Ramos (cell line): ENCODE results near the gene MLEC.

Experiments
- in situ Hi-C: fragments of 300-500 bp; cut with MboI; formaldehyde crosslinking; loops from one replicate; pipeline ENCODE4 v1.14.3; 2022; ENCODE audit warnings: low sequenced_read_pairs; ENCODE audit not compliant: unreplicated experiment

The MLEC gene

GRCh38 chr12:120689397-120690082, 2.6 kb downstream of the MLEC start:
- in situ Hi-C loops = no loop called here

- in situ Hi-C loops = no loop called here
Observed at GRCh38 chr12:120690083-120690450, 3.1 kb downstream of the MLEC start.

GRCh38 chr12:120690978-120691377, 4.0 kb downstream of the MLEC start:
- in situ Hi-C loops = no loop called here

GRCh38 chr12:120692524-120693033, 5.6 kb downstream of the MLEC start:
- in situ Hi-C loops = no loop called here

GRCh38 chr12:120693848-120694247, 6.9 kb downstream of the MLEC start:
- in situ Hi-C loops = no loop called here

GRCh38 chr12:120696626-120697025, 9.7 kb downstream of the MLEC start:
- in situ Hi-C loops = no loop called here

GRCh38 chr12:120697344-120697743, 10.4 kb downstream of the MLEC start:
- in situ Hi-C loops = no loop called here

DNA sequence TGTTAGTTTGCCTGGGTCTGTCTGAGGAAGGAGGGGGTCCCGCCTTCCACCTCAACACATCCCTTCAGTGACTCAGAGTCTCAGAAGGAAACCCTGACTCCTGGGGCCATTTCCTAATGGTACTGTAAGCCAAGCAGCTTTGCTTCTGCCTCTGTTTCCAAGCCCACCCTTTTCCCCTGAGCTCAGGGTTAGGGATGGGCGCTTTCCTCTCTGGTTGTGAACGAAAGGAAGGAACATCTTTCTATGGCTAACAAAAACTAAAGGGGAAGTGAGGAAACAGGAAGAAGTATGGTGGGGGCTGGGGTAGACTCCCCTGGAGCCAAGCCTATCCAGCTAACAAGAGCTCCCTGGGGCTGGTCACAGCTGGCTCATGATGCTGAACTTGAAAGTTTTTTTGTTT, 11.7 kb downstream of the MLEC start:
- in situ Hi-C loops = no loop called here

DNA sequence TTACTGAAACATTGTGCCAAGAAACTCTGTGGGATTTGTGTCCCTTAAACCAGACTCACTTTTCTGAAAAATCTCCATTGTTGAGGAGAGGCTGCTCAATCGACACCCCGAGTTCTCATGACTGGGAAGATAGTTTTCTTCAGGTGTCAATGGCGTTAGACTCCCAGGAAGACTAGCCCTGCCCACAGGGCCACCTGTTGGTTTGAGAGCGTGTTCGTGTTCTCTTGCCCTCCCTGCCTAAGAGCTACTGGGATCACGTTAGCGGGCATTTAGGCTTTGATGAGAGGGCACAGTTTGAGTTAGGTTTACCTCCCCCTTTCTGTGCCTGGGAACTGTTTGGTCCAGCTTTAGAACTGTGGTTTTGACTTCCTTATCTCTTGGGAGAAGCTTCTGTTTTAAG, 12.6 kb downstream of the MLEC start:
- in situ Hi-C loops = no loop called here

DNA sequence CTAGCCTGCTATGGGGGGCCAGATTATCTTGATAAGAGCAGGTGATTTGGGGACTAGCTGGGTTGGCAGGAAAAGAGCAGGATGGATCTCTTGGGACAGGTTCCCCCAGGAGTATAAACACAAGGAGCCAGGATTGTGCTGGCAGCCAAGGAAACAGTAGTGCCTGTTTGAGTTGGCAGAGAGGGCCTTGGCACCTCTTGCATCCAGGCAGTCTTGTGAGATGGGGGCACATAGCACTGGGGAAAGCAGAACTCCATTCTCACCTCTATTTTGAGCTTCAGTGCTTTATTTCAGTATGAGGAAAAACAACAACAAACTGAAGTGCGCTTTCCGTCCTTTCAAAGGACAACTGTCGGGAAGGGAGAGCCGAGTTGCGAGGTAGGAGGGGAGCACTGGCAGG, 13.9 kb downstream of the MLEC start:
- in situ Hi-C loops = no loop called here

- in situ Hi-C loops = no loop called here
Observed at GRCh38 chr12:120702637-120703036, 15.7 kb downstream of the MLEC start.

DNA sequence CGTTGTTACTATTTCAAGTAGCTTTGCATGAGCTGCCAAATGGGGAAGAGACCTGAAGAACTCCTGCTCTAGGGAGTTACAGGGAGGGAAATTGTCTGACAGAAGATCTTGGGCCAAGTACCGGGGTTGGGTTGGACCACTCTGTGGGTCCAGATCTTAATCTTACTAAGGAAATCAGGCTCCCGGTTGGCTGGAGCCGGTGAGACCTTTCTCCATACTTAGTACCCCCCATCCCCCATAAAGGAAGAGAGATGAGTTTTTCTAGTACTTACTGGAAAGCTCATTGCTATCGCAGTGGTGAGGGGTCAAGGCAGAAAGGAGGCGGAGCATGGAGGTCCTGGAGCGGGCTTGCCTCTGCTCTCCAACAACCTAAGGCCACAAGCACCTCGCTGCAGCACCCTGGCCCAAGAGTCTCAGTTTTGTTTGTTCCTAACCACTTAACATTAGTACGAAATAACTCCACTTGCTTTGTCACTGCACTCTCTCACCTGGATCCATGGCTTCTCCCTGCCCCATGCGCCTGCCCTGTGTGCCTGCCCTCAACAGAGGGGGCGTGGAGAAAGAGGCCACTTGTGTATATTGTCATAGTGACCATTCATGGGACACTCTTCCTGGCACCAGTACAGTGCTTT, 16.5 kb downstream of the MLEC start:
- in situ Hi-C loops = no loop called here

GRCh38 chr12:120705618-120706017, 18.7 kb downstream of the MLEC start:
- in situ Hi-C loops = no loop called here

- in situ Hi-C loops = no loop called here
Observed at GRCh38 chr12:120706029-120706428, 19.1 kb downstream of the MLEC start.

- in situ Hi-C loops = no loop called here
Observed at GRCh38 chr12:120708651-120709050, 21.7 kb downstream of the MLEC start.

- in situ Hi-C loops = loop anchor here (5.0 to 10.0 kb wide), 2 partner anchors 63 to 125 kb away; partner anchors contain the start of gene POP5
Observed at GRCh38 chr12:120710031-120710804, 23.3 kb downstream of the MLEC start, which contains the start of gene UNC119B. TSS of gene UNC119B (plus strand) at chr12:120710458. CDS start at chr12:120710475, 17 bp downstream.

DNA sequence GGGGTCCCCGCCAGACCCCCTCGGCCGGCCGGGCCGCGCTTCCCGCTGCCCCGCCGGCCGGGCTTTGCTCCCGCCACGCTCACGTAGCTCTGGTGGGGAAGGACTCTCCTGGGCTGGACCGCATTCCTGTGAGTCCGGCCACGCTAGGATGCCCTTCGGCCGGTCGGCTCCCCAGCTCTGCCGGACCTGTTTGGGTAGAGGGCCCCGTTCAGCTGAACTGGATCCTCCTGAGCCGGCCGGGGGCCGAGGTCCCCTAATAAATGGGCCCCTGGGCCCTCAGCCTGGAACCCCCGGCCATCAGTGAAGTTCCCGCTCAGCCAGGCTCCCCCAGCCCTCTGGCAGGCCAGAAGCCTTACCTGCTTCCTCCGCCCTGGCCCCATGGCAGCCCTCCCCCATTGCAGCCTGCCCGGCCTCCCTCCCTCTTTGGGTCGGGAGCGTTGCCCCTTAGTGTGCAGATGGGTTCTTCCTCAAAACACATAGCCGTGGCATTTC, 23.9 kb downstream of the MLEC start:
- in situ Hi-C loops = loop anchor here (5.0 to 10.0 kb wide), 2 partner anchors 64 to 126 kb away; partner anchors contain the start of gene POP5

- in situ Hi-C loops = loop anchor here (5.0 to 10.0 kb wide), 2 partner anchors 64 to 127 kb away; partner anchors contain the start of gene POP5
Observed at GRCh38 chr12:120711411-120711810, 24.5 kb downstream of the MLEC start.

GRCh38 chr12:120712610-120713009, 25.7 kb downstream of the MLEC start:
- in situ Hi-C loops = loop anchor here (5.0 to 10.0 kb wide), 2 partner anchors 65 to 128 kb away; partner anchors contain the start of gene POP5

DNA sequence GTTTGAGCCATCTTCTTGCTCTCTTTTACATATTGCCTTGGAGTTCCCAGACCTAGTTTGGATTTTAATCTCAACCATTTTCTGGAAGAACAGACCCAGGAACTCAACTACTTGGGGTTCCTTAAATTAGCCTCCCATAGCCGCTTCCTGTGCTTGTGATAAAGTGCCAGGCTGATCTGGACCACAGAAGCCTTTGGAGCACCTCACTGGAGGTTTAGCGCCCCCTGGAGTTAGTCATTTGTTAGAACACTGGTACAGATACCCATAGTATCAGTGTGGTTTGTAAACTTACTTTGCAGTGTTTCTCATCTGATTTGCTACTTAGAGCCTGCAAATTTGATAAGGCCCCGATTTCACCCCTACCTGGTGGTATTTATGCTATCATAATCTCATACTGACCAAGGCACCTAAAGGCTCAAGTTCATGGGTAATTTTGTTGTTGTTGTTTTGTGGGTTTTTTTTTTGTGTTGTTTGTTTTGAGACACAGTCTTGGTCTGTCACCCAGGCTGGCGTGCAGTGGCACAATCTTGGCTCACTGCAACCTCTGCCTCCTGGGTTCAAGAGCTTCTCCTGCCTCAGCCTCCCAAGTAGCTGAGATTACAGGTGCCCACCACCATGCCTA, 27.0 kb downstream of the MLEC start:
- in situ Hi-C loops = loop anchor here (5.0 to 10.0 kb wide), 2 partner anchors 67 to 129 kb away; partner anchors contain the start of gene POP5
